Loucy (cell line): Measurements from ENCODE around the gene EXOC3L4.
"Not testable (repeated sequence)": the region's sequence is repeated elsewhere in the genome, so short reads cannot be mapped to it uniquely, and the experiment has no call there.

Experiments
- EZH2phosphoT487 ChIP-seq: fragments of 200-600 bp; IDR thresholded peaks from 2 replicates; pipeline ENCODE4 v1.6.1; 2018; ENCODE audit warnings: antibody characterized with exemption, mild to moderate bottlenecking, moderate library complexity, borderline replicate concordance
- TF ChIP-seq, protein P1 (sequence below): fragments of 200-600 bp; sonication (generic); conservative IDR thresholded peaks from 2 replicates; pipeline ENCODE4 v1.5.1; 2014; ENCODE audit warnings: mild to moderate bottlenecking, antibody characterized with exemption, low read length

GRCh38 chr14:103119527-103119926 lies 25.0 kb downstream of the EXOC3L4 start:
- TF ChIP-seq, protein P1, sequence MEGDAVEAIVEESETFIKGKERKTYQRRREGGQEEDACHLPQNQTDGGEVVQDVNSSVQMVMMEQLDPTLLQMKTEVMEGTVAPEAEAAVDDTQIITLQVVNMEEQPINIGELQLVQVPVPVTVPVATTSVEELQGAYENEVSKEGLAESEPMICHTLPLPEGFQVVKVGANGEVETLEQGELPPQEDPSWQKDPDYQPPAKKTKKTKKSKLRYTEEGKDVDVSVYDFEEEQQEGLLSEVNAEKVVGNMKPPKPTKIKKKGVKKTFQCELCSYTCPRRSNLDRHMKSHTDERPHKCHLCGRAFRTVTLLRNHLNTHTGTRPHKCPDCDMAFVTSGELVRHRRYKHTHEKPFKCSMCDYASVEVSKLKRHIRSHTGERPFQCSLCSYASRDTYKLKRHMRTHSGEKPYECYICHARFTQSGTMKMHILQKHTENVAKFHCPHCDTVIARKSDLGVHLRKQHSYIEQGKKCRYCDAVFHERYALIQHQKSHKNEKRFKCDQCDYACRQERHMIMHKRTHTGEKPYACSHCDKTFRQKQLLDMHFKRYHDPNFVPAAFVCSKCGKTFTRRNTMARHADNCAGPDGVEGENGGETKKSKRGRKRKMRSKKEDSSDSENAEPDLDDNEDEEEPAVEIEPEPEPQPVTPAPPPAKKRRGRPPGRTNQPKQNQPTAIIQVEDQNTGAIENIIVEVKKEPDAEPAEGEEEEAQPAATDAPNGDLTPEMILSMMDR, result not testable (repeated sequence)
- TF ChIP-seq EZH2phosphoT487, result not testable (repeated sequence)
